Activated CD4-positive, alpha-beta T cell treated with anti-CD3 and anti-CD28 coated beads for 36 hours (primary cell): Measurements from ENCODE around the gene RNU4-1. TPM values are rescaled to one million over a fixed set of nuclear protein-coding genes. Genes with fewer than 3 reads are reported as not detected.

Experiments
- ATAC-seq: fragments of 200-7000 bp; cut with Tn5 transposase; one replicate; pipeline ENCODE4 v1.10.0; 2021; ENCODE audit warnings: mild to moderate bottlenecking, moderate library complexity
- CTCF ChIA-PET: fragments of 350-600 bp; sonication (Branson Sonifier 250); formaldehyde crosslinking; loops from one replicate; lab custom pipeline; 2021; ENCODE audit warnings: antibody characterized with exemption; lab: Charles Lee
- POLR2A ChIA-PET: fragments of 350-600 bp; sonication (Branson Sonifier 250); formaldehyde crosslinking; loops from one replicate; lab custom pipeline; 2021; ENCODE audit warnings: antibody characterized with exemption, inconsistent platforms; lab: Charles Lee
- DNase-seq: peaks from one replicate; pipeline ENCODE4 v3.0.0-alpha.2; 2020
- H3K27ac Mint-ChIP-seq: one replicate; pipeline ENCODE4 v1.8.0; 2021; ENCODE audit warnings: mixed read lengths
- H3K27me3 Mint-ChIP-seq: one replicate; pipeline ENCODE4 v1.8.0; 2021; ENCODE audit warnings: mixed read lengths
- H3K36me3 Mint-ChIP-seq: one replicate; pipeline ENCODE4 v1.8.0; 2021; ENCODE audit warnings: low read depth, mixed read lengths
- H3K4me1 Mint-ChIP-seq: one replicate; pipeline ENCODE4 v1.8.0; 2021; ENCODE audit warnings: mixed read lengths
- H3K4me3 Mint-ChIP-seq: one replicate; pipeline ENCODE4 v1.8.0; 2021; ENCODE audit warnings: mild to moderate bottlenecking, moderate library complexity, mixed read lengths
- H3K9me3 Mint-ChIP-seq: one replicate; pipeline ENCODE4 v1.8.0; 2021; ENCODE audit warnings: low read depth, mixed read lengths
- intact Hi-C, 2 experiments: fragments of 100-400 bp; cut with DNase I in 1 of 2; cut with micrococcal nuclease in 1 of 2; formaldehyde crosslinking; loops; one replicate each; pipeline versions ENCODE4 v1.14.2 to v1.15.1; 2022 to 2024; cut with DNase I, micrococcal nuclease
- total RNA-seq, 2 experiments: library from RNA; stranded (reverse); gene quantifications; one replicate each; pipeline ENCODE4 v1.2.3, GENCODE V29; 2021

RNU4-1 gene
- total RNA-seq, 2 experiments from 2014 or later, result 323 to 1,150 TPM

- POLR2A ChIA-PET, result interaction anchor here (0.7 to 5.3 kb wide), 32 partner anchors 11 to 1109 kb away, joined by 3 to 281 read pairs (median 12); partner anchors contain the start of genes BICDL1, COQ5, DYNLL1 and PXN
- H3K4me1 Mint-ChIP-seq, result peaks cover 7% of the 10 kb centered on the region
- no peaks in the 10 kb centered on the region for H3K36me3 Mint-ChIP-seq
- CTCF ChIA-PET, result interaction anchor here (0.5 to 5.5 kb wide), 6 partner anchors 10 to 247 kb away, joined by 3 to 72 read pairs (median 8); partner anchors contain the start of genes RPLP0 and SIRT4
- DNase-seq (no peak), ATAC-seq (peak; percentile 7)
- intact Hi-C loops, result loop anchor here (2.0 to 5.0 kb wide), 9 partner anchors 92 to 1334 kb away; partner anchors contain the start of genes RAB35 (in 2 of the 2), BICDL1 (in 1 of the 2), COX6A1 (in 1 of the 2) and ORAI1 (in 1 of the 2)
- H3K27ac Mint-ChIP-seq, result no peak overlapping the region
- H3K4me3 Mint-ChIP-seq, result no peak overlapping the region
- H3K9me3 Mint-ChIP-seq, result no peaks in the 10 kb centered on the region
- no peaks in the 10 kb centered on the region for H3K27me3 Mint-ChIP-seq
Observed at GRCh38 chr12:120292411-120292660, 701 bp downstream of the RNU4-1 start.

- H3K27ac Mint-ChIP-seq, result peak overlapping the region; percentile 38
- ChIA-PET POLR2A (interaction anchor here (0.6 to 5.3 kb wide), 58 partner anchors 8 to 672 kb away, joined by 3 to 281 read pairs (median 7); partner anchors contain the start of genes BICDL1, COQ5, COX6A1 and DYNLL1), CTCF (interaction anchor here (0.6 to 5.5 kb wide), 11 partner anchors 11 to 193 kb away, joined by 3 to 72 read pairs (median 5); partner anchors contain the start of genes PXN, RPLP0 and SIRT4)
- H3K27me3 Mint-ChIP-seq, result no peaks in the 10 kb centered on the region
- H3K9me3 Mint-ChIP-seq, result no peaks in the 10 kb centered on the region
- H3K4me1 Mint-ChIP-seq, result peaks cover 7% of the 10 kb centered on the region
- ATAC-seq, result no peak
- no peak overlapping the region for H3K4me3 Mint-ChIP-seq
- no peaks in the 10 kb centered on the region for H3K36me3 Mint-ChIP-seq
- intact Hi-C loops, result loop anchor here (1.0 to 5.0 kb wide), 6 partner anchors 62 to 278 kb away; partner anchors contain the start of genes RAB35 (in 1 of the 2), RNF10 (in 1 of the 2), RPLP0 (in 1 of the 2) and SRSF9 (in 1 of the 2)
- DNase-seq, result peak; percentile 46
Observed at GRCh38 chr12:120290609-120291305, 2.3 kb downstream of the RNU4-1 start.

- no peak overlapping the region for H3K4me3 Mint-ChIP-seq
Observed at GRCh38 chr12:120287491-120287890, 5.5 kb downstream of the RNU4-1 start.

GRCh38 chr12:120286768-120287490 lies 6.1 kb downstream of the RNU4-1 start:
- DNase-seq (no peak), ATAC-seq (no peak)
- no peak overlapping the region for H3K27ac Mint-ChIP-seq
- peaks cover 7% of the 10 kb centered on the region for H3K4me1 Mint-ChIP-seq
- ChIA-PET POLR2A (interaction anchor here (1.2 kb wide), 1 partner anchor 59 kb away, joined by 7 read pairs; no protein-coding TSS in a partner anchor), CTCF (interaction anchor here (0.6 to 2.8 kb wide), 5 partner anchors 15 to 119 kb away, joined by 3 to 26 read pairs (median 3); partner anchors contain the start of gene SIRT4)
- intact Hi-C loops, result no loop called here
- H3K36me3 Mint-ChIP-seq, result no peaks in the 10 kb centered on the region
- H3K27me3 Mint-ChIP-seq, result no peaks in the 10 kb centered on the region
- H3K9me3 Mint-ChIP-seq, result no peaks in the 10 kb centered on the region
- H3K4me3 Mint-ChIP-seq, result no peak overlapping the region

More at GRCh38 chr12:120287491-120287890, 5.5 kb downstream of the RNU4-1 start:
- ChIA-PET POLR2A (interaction anchor here (1.2 kb wide), 1 partner anchor 59 kb away, joined by 7 read pairs; no protein-coding TSS in a partner anchor), CTCF (interaction anchor here (0.8 to 2.8 kb wide), 4 partner anchors 15 to 120 kb away, joined by 3 to 26 read pairs (median 6); partner anchors contain the start of gene SIRT4)
- DNase-seq (no peak), ATAC-seq (no peak)
- Mint-ChIP-seq H3K27ac (no peak overlapping the region), H3K27me3 (no peaks in the 10 kb centered on the region), H3K9me3 (no peaks in the 10 kb centered on the region), H3K4me1 (peaks cover 7% of the 10 kb centered on the region), H3K36me3 (no peaks in the 10 kb centered on the region)
- intact Hi-C loops, result no loop called here

GRCh38 chr12:120284381-120284780 lies 8.7 kb downstream of the RNU4-1 start:
- no peaks in the 10 kb centered on the region for H3K9me3 Mint-ChIP-seq
- POLR2A ChIA-PET, result no interaction called here

GRCh38 chr12:120283318-120283717 lies 9.7 kb downstream of the RNU4-1 start:
- DNase-seq, result no peak

More at GRCh38 chr12:120284381-120284780, 8.7 kb downstream of the RNU4-1 start:
- ATAC-seq, result no peak
- no peak for DNase-seq
- Mint-ChIP-seq H3K27me3 (no peaks in the 10 kb centered on the region), H3K4me3 (no peak overlapping the region), H3K36me3 (no peaks in the 10 kb centered on the region), H3K4me1 (no peaks in the 10 kb centered on the region), H3K27ac (no peak overlapping the region)
- intact Hi-C loops, result no loop called here
- CTCF ChIA-PET, result interaction anchor here (1.2 to 1.6 kb wide), 4 partner anchors 17 to 83 kb away, joined by 3 to 7 read pairs (median 3); partner anchors contain the start of gene RPLP0

GRCh38 chr12:120278137-120279069 lies 14.6 kb downstream of the RNU4-1 start:
- Mint-ChIP-seq H3K4me1 (no peaks in the 10 kb centered on the region), H3K36me3 (no peaks in the 10 kb centered on the region), H3K27ac (no peak overlapping the region), H3K4me3 (no peak overlapping the region), H3K27me3 (no peaks in the 10 kb centered on the region), H3K9me3 (no peaks in the 10 kb centered on the region)
- ChIA-PET POLR2A (no interaction called here), CTCF (interaction anchor here (1.4 kb wide), 1 partner anchor 50 kb away, joined by 7 read pairs; no protein-coding TSS in a partner anchor)
- ATAC-seq (no peak), DNase-seq (no peak)
- intact Hi-C loops, result no loop called here

More at GRCh38 chr12:120283318-120283717, 9.7 kb downstream of the RNU4-1 start:
- ChIA-PET POLR2A (interaction anchor here (1.4 to 1.6 kb wide), 2 partner anchors 8 to 82 kb away, joined by 7 to 12 read pairs; partner anchors contain the start of genes RNU4-2 and RPLP0), CTCF (interaction anchor here (0.5 to 1.6 kb wide), 3 partner anchors 52 to 1557 kb away, joined by 3 to 5 read pairs (median 3); no protein-coding TSS in a partner anchor)
- ATAC-seq, result no peak
- Mint-ChIP-seq H3K36me3 (no peaks in the 10 kb centered on the region), H3K27me3 (no peaks in the 10 kb centered on the region), H3K27ac (peak overlapping the region; percentile 39), H3K4me1 (no peaks in the 10 kb centered on the region), H3K4me3 (no peak overlapping the region), H3K9me3 (no peaks in the 10 kb centered on the region)
- intact Hi-C loops, result no loop called here

- H3K27me3 Mint-ChIP-seq, result no peaks in the 10 kb centered on the region
- no peak for DNase-seq
- no peak for ATAC-seq
- H3K27ac Mint-ChIP-seq, result no peak overlapping the region
- no peaks in the 10 kb centered on the region for H3K4me1 Mint-ChIP-seq
- H3K36me3 Mint-ChIP-seq, result no peaks in the 10 kb centered on the region
- H3K9me3 Mint-ChIP-seq, result no peaks in the 10 kb centered on the region
- no peak overlapping the region for H3K4me3 Mint-ChIP-seq
- POLR2A ChIA-PET, result no interaction called here
- intact Hi-C loops, result no loop called here
- CTCF ChIA-PET, result interaction anchor here (0.8 kb wide), 1 partner anchor 161 kb away, joined by 4 read pairs; no protein-coding TSS in a partner anchor
Observed at GRCh38 chr12:120276734-120277133, 16.3 kb downstream of the RNU4-1 start.

GRCh38 chr12:120267736-120268135 lies 25.3 kb downstream of the RNU4-1 start:
- Mint-ChIP-seq H3K36me3 (peaks cover 4% of the 10 kb centered on the region), H3K9me3 (no peaks in the 10 kb centered on the region), H3K27me3 (no peaks in the 10 kb centered on the region), H3K4me3 (no peak overlapping the region), H3K27ac (no peak overlapping the region), H3K4me1 (peaks cover 25% of the 10 kb centered on the region)
- POLR2A ChIA-PET, result interaction anchor here (1.1 to 7.3 kb wide), 2 partner anchors 39 to 66 kb away, joined by 6 to 61 read pairs; partner anchors contain the start of gene RPLP0
- CTCF ChIA-PET, result interaction anchor here (1.0 to 24.9 kb wide), 7 partner anchors 11 to 66 kb away, joined by 3 to 518 read pairs (median 16); partner anchors contain the start of genes RNU4-2 and RPLP0
- intact Hi-C loops, result no loop called here
- ATAC-seq (no peak), DNase-seq (no peak)
